HepG2 (cell line): ENCODE measurements around the gene PELI2. TPM values are rescaled to one million over a fixed set of nuclear protein-coding genes. Genes with fewer than 3 reads are reported as not detected.

Experiments used
- ATAC-seq: fragments of 200-7000 bp; cut with Tn5 transposase; 3 replicates; pipeline ENCODE4 v1.9.1; 2020; ENCODE audit warnings: mild to moderate bottlenecking, moderate library complexity
- BruUV-seq: library from RNA; stranded (reverse); fragments of 400-500 nt; replicated peaks from 2 replicates; lab custom pipeline; 2021; lab: Mats Ljungman, UMichigan
- CTCF ChIA-PET: fragments of 300-600 bp; formaldehyde crosslinking; extraction: SDS; loops from one replicate; lab custom pipeline; 2021; ENCODE audit warnings: low total read pairs, inconsistent platforms, low intra/inter-chr PET ratio; lab: Yijun Ruan, JAX
- POLR2A ChIA-PET: fragments of 350-600 bp; sonication (Branson Sonifier 250); formaldehyde crosslinking; loops from one replicate; lab custom pipeline; 2020; ENCODE audit warnings: antibody characterized with exemption, inconsistent platforms; lab: Yijun Ruan, JAX
- DNase-seq: peaks from one replicate; pipeline ENCODE4 v3.0.0-alpha.2; 2015; ENCODE audit warnings: low spot score
- FAIRE-seq: peaks from 3 replicates; lab custom pipeline; 2011; peaks lifted over from hg19 to GRCh38; lab: Jason Lieb, UNC
- H2AFZ ChIP-seq: one replicate; pipeline ENCODE4 v1.6.1; 2011; ENCODE audit warnings: low read length, inconsistent platforms
- H3K27ac ChIP-seq: fragments of 300-600 bp; 3 replicates; pipeline ENCODE4 v1.8.0; 2011; ENCODE audit warnings: mixed run types, mild to moderate bottlenecking, mixed read lengths, low read length, inconsistent platforms; ENCODE audit not compliant: insufficient read depth; ENCODE audit errors: extremely low read length
- H3K27me3 ChIP-seq, 2 experiments: fragments of 200-600 bp in 1 of 2; 2 replicates in 1 of 2; 3 replicates in 1 of 2; pipeline versions ENCODE4 v1.6.0 to v1.8.0; 2011; ENCODE audit warnings: low read length in 2 of 2, mild to moderate bottlenecking in 2 of 2, moderate library complexity in 2 of 2, inconsistent platforms in 1 of 2; ENCODE audit not compliant: insufficient read depth in 2 of 2, control insufficient read depth in 1 of 2
- H3K36me3 ChIP-seq, 2 experiments: fragments of 200-600 bp in 1 of 2; replicated peaks in 1 of 2; 2 replicates in 1 of 2; 3 replicates in 1 of 2; pipeline versions ENCODE4 v1.5.1 to v1.8.0; 2011; ENCODE audit warnings: low read length in 2 of 2, inconsistent platforms in 1 of 2; ENCODE audit not compliant: insufficient read depth in 2 of 2, control insufficient read depth in 1 of 2
- H3K4me1 ChIP-seq: 2 replicates; pipeline ENCODE4 v1.5.1; 2012; ENCODE audit warnings: low read length, inconsistent platforms; ENCODE audit not compliant: insufficient read depth
- H3K4me2 ChIP-seq: 2 replicates; pipeline ENCODE4 v1.6.0; 2011; ENCODE audit warnings: low read depth, low read length, inconsistent platforms
- H3K4me3 ChIP-seq, 3 experiments: fragments of 200-600 bp in 1 of 3; sonication (generic), shearing (Covaris generic) in 1 of 3; replicated peaks in 1 of 3; 2 replicates each; pipeline ENCODE4 v1.5.1; 2011 to 2016; ENCODE audit warnings: low read length in 3 of 3, inconsistent platforms in 2 of 3, low read depth in 2 of 3, mild to moderate bottlenecking in 2 of 3, control low read depth in 1 of 3, mixed read lengths in 1 of 3; ENCODE audit not compliant: insufficient read depth in 1 of 3
- H3K79me2 ChIP-seq: one replicate; pipeline ENCODE4 v1.6.1; 2011; ENCODE audit warnings: low read length, inconsistent platforms; ENCODE audit not compliant: insufficient read depth
- H3K9ac ChIP-seq: 2 replicates; pipeline ENCODE4 v1.6.0; 2011; ENCODE audit warnings: mild to moderate bottlenecking, low read depth, low read length, inconsistent platforms; ENCODE audit not compliant: insufficient read depth
- H3K9me3 ChIP-seq: 2 replicates; pipeline ENCODE4 v1.5.1; 2012; ENCODE audit warnings: mild to moderate bottlenecking, low read length
- H4K20me1 ChIP-seq: 2 replicates; pipeline ENCODE4 v1.6.0; 2011; ENCODE audit warnings: inconsistent platforms, mild to moderate bottlenecking, low read length, moderate library complexity; ENCODE audit not compliant: insufficient read depth
- ATAD3A ChIP-seq: sonication (generic); formaldehyde crosslinking; IDR thresholded peaks from 2 replicates; pipeline ENCODE4 v1.4.0; 2020; ENCODE audit warnings: missing genetic modification reagents
- CREBL2 ChIP-seq: sonication (generic); formaldehyde crosslinking; IDR thresholded peaks from 2 replicates; pipeline ENCODE4 v1.8.1; 2023; ENCODE audit warnings: missing genetic modification reagents, mild to moderate bottlenecking, borderline replicate concordance
- DRAP1 ChIP-seq: IDR thresholded peaks from 2 replicates; pipeline ENCODE4 v1.6.1; 2016; ENCODE audit warnings: missing genetic modification reagents, missing compliant biosample characterization
- FOXA1 ChIP-seq, 2 experiments: fragments of 450-650 bp in 1 of 2; sonication (generic) in 1 of 2; formaldehyde crosslinking in 1 of 2; IDR thresholded peaks; 2 replicates each; pipeline versions ENCODE4 v1.4.0 to v1.6.1; 2016 to 2020; ENCODE audit warnings: missing genetic modification reagents in 1 of 2
- MLXIP ChIP-seq: sonication (generic); formaldehyde crosslinking; IDR thresholded peaks from 2 replicates; pipeline ENCODE4 v1.9.0; 2021; ENCODE audit warnings: missing genetic modification reagents, borderline replicate concordance
- NFKBIZ ChIP-seq: IDR thresholded peaks from 2 replicates; pipeline ENCODE4 v1.6.1; 2018; ENCODE audit warnings: missing genetic modification reagents, missing compliant biosample characterization
- NR2F2 ChIP-seq: IDR thresholded peaks from 2 replicates; pipeline ENCODE4 v1.6.1; 2012; ENCODE audit warnings: low read depth, inconsistent platforms, borderline replicate concordance
- SP2 ChIP-seq: sonication (generic); formaldehyde crosslinking; IDR thresholded peaks from 2 replicates; pipeline ENCODE4 v1.5.1; 2020; ENCODE audit warnings: mild to moderate bottlenecking, missing genetic modification reagents
- ZFAT ChIP-seq: sonication (generic); formaldehyde crosslinking; conservative IDR thresholded peaks from 2 replicates; pipeline ENCODE4 v1.8.1; 2023; ENCODE audit warnings: missing genetic modification reagents, inconsistent platforms
- ZNF280D ChIP-seq: sonication (generic); formaldehyde crosslinking; IDR thresholded peaks from 2 replicates; pipeline ENCODE4 v1.5.1; 2020; ENCODE audit warnings: mild to moderate bottlenecking, missing genetic modification reagents
- ZNF354B ChIP-seq: sonication (generic); formaldehyde crosslinking; IDR thresholded peaks from 2 replicates; pipeline ENCODE4 v1.8.0; 2022; ENCODE audit warnings: mild to moderate bottlenecking, missing genetic modification reagents
- ZNF503 ChIP-seq: sonication (generic); formaldehyde crosslinking; IDR thresholded peaks from 2 replicates; pipeline ENCODE4 v1.4.0; 2020; ENCODE audit warnings: missing genetic modification reagents
- whole genome bisulfite sequencing: methylation state at CpG from one replicate; pipeline ENCODE4 v1.1.6; 2017; ENCODE audit warnings: low lambda C conversion rate; 5-methylcytosine and 5-hydroxymethylcytosine counted together
- in situ Hi-C: cut with HindIII; loops from 2 replicates; pipeline ENCODE4 v1.10.0; 2017; ENCODE audit warnings: low pct_unique_long_range_greater_than_20kb; ENCODE audit not compliant: extremely low pct_ligation_motif_present
- intact Hi-C: fragments of 100-400 bp; cut with micrococcal nuclease; formaldehyde crosslinking; loops from one replicate; pipeline ENCODE4 v1.10.0; 2022; ENCODE audit not compliant: unreplicated experiment
- polyA plus RNA-seq, 8 experiments: library from polyadenylated mRNA; depleted of rRNA in 3 of 8; stranded (reverse) in 7 of 8; unstranded in 1 of 8; fragments of >200 nt; fragmentation: Illumina TruSeq in 4 of 8; extraction: Trizol in 4 of 8; gene quantifications; 2 replicates each; pipeline versions ENCODE4 v1.2.1 to v1.2.3, GENCODE V29; 2011 to 2016; ENCODE audit warnings: low read depth in 4 of 8, missing spikeins in 1 of 8, mixed read lengths in 1 of 8; ENCODE audit not compliant: insufficient read depth in 1 of 8
- total RNA-seq, 5 experiments: library from RNA; depleted of rRNA; stranded (reverse); fragments of >200 nt; fragmentation: Illumina TruSeq; extraction: Trizol; gene quantifications; 2 replicates each; pipeline ENCODE4 v1.2.3, GENCODE V29; 2016; ENCODE audit warnings: low read depth in 1 of 5

The PELI2 gene
- total and polyA plus RNA-seq, 2 of the 13 experiments (the other 11 are each of a cell fraction or from before 2014, with no cell fraction given) = 0.07 TPM; not detected in 1

- H3K9me3 ChIP-seq = no peaks in the 10 kb centered on the region
- CTCF ChIA-PET = no interaction called here
- no peak overlapping the region for H3K4me2 ChIP-seq
- peaks cover 6% of the 10 kb centered on the region; the same call in 1 of the 2 replicates for H3K4me1 ChIP-seq
- no peaks in the 10 kb centered on the region for H3K36me3 ChIP-seq
- no TSS peak for BruUV-seq
- POLR2A ChIA-PET = no interaction called here
- H3K27ac ChIP-seq = no peak overlapping the region
- peaks cover 3 to 34% of the 10 kb centered on the region in 2 experiments; a peak in 4 of 5 replicates for H3K27me3 ChIP-seq
- ATAC-seq = no peak
- no peak for DNase-seq
- intact Hi-C loops = no loop called here
- no peak overlapping the region for H3K4me3 ChIP-seq
- 3% methylated on average over 3 of the region's 3 CpGs for WGBS
- no peak for FAIRE-seq
- H3K9ac ChIP-seq = no peak overlapping the region
- no peak overlapping the region for H2AFZ ChIP-seq
- no peaks in the 10 kb centered on the region for H4K20me1 ChIP-seq
- in situ Hi-C loops = no loop called here
- no peaks in the 10 kb centered on the region for H3K79me2 ChIP-seq
- TF ChIP-seq ZFAT (CRISPR knock-in tag) (no peak), ZNF503 (CRISPR knock-in tag) (no peak), CREBL2 (CRISPR knock-in tag) (no peak), NR2F2 (no peak), SP2 (CRISPR knock-in tag) (no peak), NFKBIZ (CRISPR knock-in tag) (no peak), ATAD3A (CRISPR knock-in tag) (no peak), MLXIP (CRISPR knock-in tag) (no peak), FOXA1 (IDR thresholded peaks at IDR 0.05) (no peak), FOXA1 (CRISPR knock-in tag; IDR thresholded peaks at IDR 0.05) (no peak), DRAP1 (no peak), ZNF280D (CRISPR knock-in tag) (no peak), ZNF354B (CRISPR knock-in tag) (no peak)
Measured at GRCh38 chr14:56115334-56115870, 2.8 kb upstream of the PELI2 start.
